ENCODE results near the gene RABEPK. TPM values are rescaled to one million over a fixed set of nuclear protein-coding genes. Genes with fewer than 3 reads are reported as not detected.

RABEPK gene
- total RNA-seq, 1 experiment from 2014 or later = 28.1 TPM

GRCh38 chr9:125272697-125273096, 72.4 kb downstream of the RABEPK start:
- no peaks in the 10 kb centered on the region for H3K27me3 ChIP-seq (replicated peaks; ENCODE audit: control insufficient read depth, insufficient read depth, low read length)
- H3K36me3 Mint-ChIP-seq (ENCODE audit: insufficient read depth, unreplicated experiment) = peaks cover 38% of the 10 kb centered on the region
- CTCF ChIA-PET = interaction anchor here (0.8 kb wide), 1 partner anchor 25 kb away, joined by 4 read pairs; no protein-coding TSS in a partner anchor
- no peaks in the 10 kb centered on the region for H3K9me3 Mint-ChIP-seq (ENCODE audit: unreplicated experiment)
- peak overlapping the region; percentile 68 for H3K27ac Mint-ChIP-seq (ENCODE audit: unreplicated experiment)
- intact Hi-C loops (cut with micrococcal nuclease; ENCODE audit: unreplicated experiment) = loop anchor here (1.0 kb wide), 2 partner anchors 25 to 29 kb away; no protein-coding TSS in a partner anchor
- POLR2A ChIA-PET = interaction anchor here (0.6 to 2.0 kb wide), 6 partner anchors 9 to 72 kb away, joined by 3 to 17 read pairs (median 4); partner anchors contain the start of genes GAPVD1, HSPA5 and RABEPK
- H3K4me1 Mint-ChIP-seq (ENCODE audit: low read depth, unreplicated experiment) = peaks cover 25% of the 10 kb centered on the region
- peak overlapping the region; percentile 55 for H3K4me3 Mint-ChIP-seq (ENCODE audit: unreplicated experiment)
- peak; percentile 79 to 86 for DNase-seq
- H3K4me3 ChIP-seq (ENCODE audit: low read depth, low read length) = no peak overlapping the region; the same call in 1 of the 2 replicates
- peaks cover 61% of the 10 kb centered on the region for H3K4me1 ChIP-seq
- H3K9me3 ChIP-seq = no peaks in the 10 kb centered on the region
- no TSS peak for BruUV-seq (replicated peaks)
- TF ChIP-seq CTCF (IDR thresholded peaks at IDR 0.05; ENCODE audit: insufficient read depth in 1 of 2, low read depth in 1 of 2, low read length in 1 of 2, severe bottlenecking in 1 of 2, unreplicated experiment in 1 of 2) = no peak
- no peaks in the 10 kb centered on the region for H3K36me3 ChIP-seq (ENCODE audit: control insufficient read depth, insufficient read depth, low read length)
- H3K27me3 Mint-ChIP-seq (ENCODE audit: insufficient read depth, unreplicated experiment) = no peaks in the 10 kb centered on the region

GRCh38 chr9:125276771-125277170, 76.4 kb downstream of the RABEPK start:
- H3K27me3 Mint-ChIP-seq (ENCODE audit: insufficient read depth, unreplicated experiment) = no peaks in the 10 kb centered on the region
- peaks cover 29% of the 10 kb centered on the region for H3K36me3 Mint-ChIP-seq (ENCODE audit: insufficient read depth, unreplicated experiment)
- BruUV-seq (replicated peaks) = no TSS peak
- no peak for DNase-seq
- Histone ChIP-seq H3K4me3 (ENCODE audit: low read depth, low read length) (no peak overlapping the region), H3K36me3 (ENCODE audit: control insufficient read depth, insufficient read depth, low read length) (no peaks in the 10 kb centered on the region), H3K27me3 (replicated peaks; ENCODE audit: control insufficient read depth, insufficient read depth, low read length) (no peaks in the 10 kb centered on the region), H3K9me3 (no peaks in the 10 kb centered on the region), H3K4me1 (peaks cover 52% of the 10 kb centered on the region)
- no peak for TF ChIP-seq CTCF (IDR thresholded peaks at IDR 0.05; ENCODE audit: insufficient read depth in 1 of 2, low read depth in 1 of 2, low read length in 1 of 2, severe bottlenecking in 1 of 2, unreplicated experiment in 1 of 2)
- no peaks in the 10 kb centered on the region for H3K9me3 Mint-ChIP-seq (ENCODE audit: unreplicated experiment)
- peaks cover 17% of the 10 kb centered on the region for H3K4me1 Mint-ChIP-seq (ENCODE audit: low read depth, unreplicated experiment)
- ChIA-PET CTCF (no interaction called here), POLR2A (interaction anchor here (2.4 kb wide), 1 partner anchor 35 kb away, joined by 8 read pairs; the partner anchor contains the start of gene HSPA5)
- no peak overlapping the region for H3K4me3 Mint-ChIP-seq (ENCODE audit: unreplicated experiment)
- no peak overlapping the region for H3K27ac Mint-ChIP-seq (ENCODE audit: unreplicated experiment)
- intact Hi-C loops (cut with micrococcal nuclease; ENCODE audit: unreplicated experiment) = no loop called here

GRCh38 chr9:125277411-125277810, 77.1 kb downstream of the RABEPK start:
- intact Hi-C loops (cut with micrococcal nuclease; ENCODE audit: unreplicated experiment) = no loop called here
- Histone ChIP-seq H3K36me3 (ENCODE audit: control insufficient read depth, insufficient read depth, low read length) (no peaks in the 10 kb centered on the region), H3K4me1 (peaks cover 46% of the 10 kb centered on the region), H3K9me3 (no peaks in the 10 kb centered on the region), H3K4me3 (ENCODE audit: low read depth, low read length) (no peak overlapping the region), H3K27me3 (replicated peaks; ENCODE audit: control insufficient read depth, insufficient read depth, low read length) (no peaks in the 10 kb centered on the region)
- DNase-seq = no peak
- CTCF ChIA-PET = no interaction called here
- H3K27me3 Mint-ChIP-seq (ENCODE audit: insufficient read depth, unreplicated experiment) = no peaks in the 10 kb centered on the region
- H3K4me3 Mint-ChIP-seq (ENCODE audit: unreplicated experiment) = no peak overlapping the region
- BruUV-seq (replicated peaks) = no TSS peak
- H3K36me3 Mint-ChIP-seq (ENCODE audit: insufficient read depth, unreplicated experiment) = peaks cover 25% of the 10 kb centered on the region
- H3K27ac Mint-ChIP-seq (ENCODE audit: unreplicated experiment) = no peak overlapping the region
- no peaks in the 10 kb centered on the region for H3K9me3 Mint-ChIP-seq (ENCODE audit: unreplicated experiment)
- no peak for TF ChIP-seq CTCF (IDR thresholded peaks at IDR 0.05; ENCODE audit: insufficient read depth in 1 of 2, low read depth in 1 of 2, low read length in 1 of 2, severe bottlenecking in 1 of 2, unreplicated experiment in 1 of 2)
- POLR2A ChIA-PET = interaction anchor here (2.4 kb wide), 1 partner anchor 36 kb away, joined by 8 read pairs; the partner anchor contains the start of gene HSPA5
- peaks cover 17% of the 10 kb centered on the region for H3K4me1 Mint-ChIP-seq (ENCODE audit: low read depth, unreplicated experiment)
